ENCODE results near the gene OPCML. TPM values are rescaled to one million over a fixed set of nuclear protein-coding genes. Genes with fewer than 3 reads are reported as not detected.

Gene OPCML
- total RNA-seq, 1 donor from 2014 or later = not detected

DNA sequence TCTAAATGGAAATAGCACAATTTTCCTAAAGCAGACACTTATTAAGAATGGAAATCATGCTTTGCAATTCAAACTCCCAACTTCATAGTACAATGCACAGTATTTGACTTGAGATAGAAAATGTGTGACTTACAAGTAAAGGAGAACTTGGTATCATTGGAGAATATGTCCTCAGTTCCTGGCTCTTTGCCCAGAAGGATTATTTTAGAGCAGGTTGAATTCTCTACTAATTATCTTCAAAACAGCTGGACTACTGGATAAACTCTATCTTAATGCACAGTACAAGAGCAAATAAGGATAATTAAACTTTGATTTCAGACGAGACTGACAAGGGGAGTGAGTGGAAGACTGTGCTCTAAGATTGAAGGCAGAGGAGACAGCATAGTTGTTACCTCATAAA is 839.4 kb downstream of the OPCML start:
- no peak for DNase-seq

GRCh38 chr11:132691848-132692550 is 840.3 kb downstream of the OPCML start:
- no peak for DNase-seq

DNA sequence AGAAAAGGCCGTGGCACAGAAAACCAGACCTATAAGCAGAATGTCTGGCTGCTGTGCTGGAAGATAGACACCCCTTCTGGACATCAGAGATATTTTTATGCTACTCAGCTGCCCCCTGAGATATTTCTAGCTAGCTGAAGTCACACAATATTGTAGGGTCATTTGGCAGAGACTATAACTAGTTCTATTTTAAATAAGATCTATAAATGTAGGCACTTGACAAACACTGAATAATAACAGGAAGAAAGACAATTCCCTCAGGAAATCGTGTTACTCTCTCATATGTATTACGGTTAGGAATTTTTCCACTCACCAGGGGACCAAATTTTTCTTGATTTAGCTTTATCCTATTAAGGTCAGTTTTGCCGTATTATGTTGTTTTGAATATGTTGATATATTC is 845.4 kb downstream of the OPCML start:
- peak; percentile 54 for DNase-seq

DNA sequence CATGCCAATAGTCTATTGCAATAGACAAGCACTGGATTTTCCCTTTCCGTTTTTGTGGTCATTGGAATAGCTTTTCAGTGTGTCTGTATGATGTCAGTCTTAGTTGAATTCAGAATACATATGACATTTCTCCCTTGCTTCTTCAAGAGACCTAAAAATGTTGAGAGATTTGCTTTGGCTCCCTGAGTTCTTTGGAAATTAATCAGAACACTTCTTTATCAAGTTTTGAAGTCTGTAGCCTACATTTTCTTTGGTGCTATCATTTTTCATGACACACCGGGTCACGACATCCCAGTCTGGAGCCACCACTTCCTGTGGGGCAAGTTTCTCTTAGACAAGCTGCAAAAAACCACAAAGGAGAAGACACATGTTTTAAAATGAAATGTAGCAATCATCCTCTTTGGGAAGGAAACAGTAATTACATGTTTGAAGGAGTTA is 847.1 kb downstream of the OPCML start:
- DNase-seq = no peak

- no peak for DNase-seq
These were observed 848.7 kb downstream of the OPCML start for GRCh38 chr11:132683602-132684001.

DNA sequence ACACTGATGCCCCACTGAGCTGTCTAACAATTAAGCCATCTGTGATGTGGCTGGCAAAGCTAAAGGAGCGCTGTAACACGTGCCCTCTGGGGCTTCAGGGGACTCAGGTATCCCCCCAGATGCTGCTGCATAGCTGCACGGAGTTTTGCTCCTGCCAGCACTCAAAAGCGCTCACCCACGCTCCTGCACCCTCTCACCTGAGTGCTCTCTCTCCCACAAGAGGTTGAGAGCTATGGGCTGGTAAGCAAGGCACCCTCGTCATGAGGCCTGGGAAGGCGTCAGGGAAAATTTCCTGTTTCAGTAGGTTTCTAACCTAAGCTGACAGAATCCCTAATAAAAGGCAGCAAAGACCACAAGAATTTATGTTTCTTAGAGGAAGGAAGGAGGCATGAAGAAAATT is 850.3 kb downstream of the OPCML start:
- no peak for DNase-seq

- DNase-seq = no peak
These were observed 851.7 kb downstream of the OPCML start for GRCh38 chr11:132680584-132680983.

DNA sequence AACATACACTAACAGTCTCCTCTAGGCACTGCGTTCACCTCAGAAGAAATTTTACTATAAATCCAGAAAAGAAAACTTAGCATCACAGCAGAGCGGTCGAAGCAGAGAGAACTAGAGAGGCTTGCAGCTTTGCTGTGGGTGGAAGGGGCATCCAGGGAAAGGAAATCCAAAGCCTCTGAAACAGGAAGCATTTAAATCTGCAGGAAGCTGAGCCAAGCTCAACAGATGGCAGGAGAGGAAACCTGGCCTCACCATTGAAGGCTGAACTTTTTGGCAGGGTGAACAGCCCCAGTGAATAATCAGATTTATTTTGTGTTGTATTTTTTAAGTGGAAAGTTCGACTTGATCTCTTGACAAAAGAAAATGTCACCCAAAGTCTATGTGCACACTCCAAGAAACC is 858.1 kb downstream of the OPCML start:
- peak; percentile 81 for DNase-seq

DNA sequence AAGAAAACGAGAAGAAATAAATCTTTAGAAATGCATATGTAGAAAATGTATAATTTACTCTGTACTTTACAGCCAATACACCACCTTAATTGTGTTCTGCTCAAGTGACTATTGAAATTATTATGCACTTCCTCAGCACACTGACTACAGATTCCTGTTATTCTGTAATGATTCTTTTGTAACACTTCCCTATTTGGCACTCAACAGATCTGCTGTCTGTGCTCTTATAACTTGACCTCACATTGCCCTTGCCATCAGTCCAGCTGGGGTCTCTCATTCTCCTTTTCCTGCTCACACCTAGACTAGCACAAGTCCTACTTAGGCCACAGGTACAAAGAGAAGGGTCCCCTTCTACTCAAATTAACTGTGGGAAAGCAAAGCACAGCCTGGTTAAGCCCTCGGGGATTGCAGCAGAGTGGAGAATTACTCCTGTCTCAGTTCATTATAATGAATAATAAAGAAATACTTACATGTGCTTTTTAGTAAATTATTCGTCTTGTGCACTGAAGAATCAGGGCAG is 860.4 kb downstream of the OPCML start:
- DNase-seq = peak; percentile 37

DNA sequence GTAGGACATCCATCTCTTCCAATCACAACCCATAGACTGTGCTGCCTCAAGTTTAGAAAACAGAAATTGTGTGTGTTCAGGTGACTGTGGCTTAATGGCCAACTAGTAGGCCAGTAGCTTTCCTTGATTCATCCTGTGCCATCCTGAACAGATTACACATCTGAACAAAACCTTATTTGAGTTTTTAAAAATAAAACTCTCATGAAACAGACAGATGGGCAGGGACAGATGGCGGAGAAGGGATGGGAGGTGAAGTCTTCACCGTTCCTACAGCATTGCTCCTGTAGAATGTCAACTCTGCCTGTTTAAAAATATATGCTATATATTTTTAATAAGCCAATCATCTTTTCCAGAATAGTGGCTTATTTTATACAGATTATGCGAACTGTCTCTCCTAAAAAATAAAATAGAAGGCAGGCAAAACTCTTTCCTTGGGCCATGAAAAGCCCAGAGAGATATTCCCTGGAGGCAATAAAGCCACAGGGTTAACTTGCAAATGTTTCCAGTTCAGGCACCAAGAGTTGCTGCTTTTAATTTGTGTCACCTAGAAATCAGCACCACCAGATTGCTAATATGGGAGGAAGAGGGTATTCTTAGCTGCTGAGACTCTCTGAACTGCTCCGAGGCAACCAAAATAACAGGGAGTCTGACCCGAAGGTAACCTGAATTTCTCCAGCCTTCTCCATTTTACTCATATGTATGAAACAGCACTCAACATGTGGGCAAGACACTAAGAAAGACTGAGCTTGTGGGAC is 861.2 kb downstream of the OPCML start:
- DNase-seq = no peak

DNA sequence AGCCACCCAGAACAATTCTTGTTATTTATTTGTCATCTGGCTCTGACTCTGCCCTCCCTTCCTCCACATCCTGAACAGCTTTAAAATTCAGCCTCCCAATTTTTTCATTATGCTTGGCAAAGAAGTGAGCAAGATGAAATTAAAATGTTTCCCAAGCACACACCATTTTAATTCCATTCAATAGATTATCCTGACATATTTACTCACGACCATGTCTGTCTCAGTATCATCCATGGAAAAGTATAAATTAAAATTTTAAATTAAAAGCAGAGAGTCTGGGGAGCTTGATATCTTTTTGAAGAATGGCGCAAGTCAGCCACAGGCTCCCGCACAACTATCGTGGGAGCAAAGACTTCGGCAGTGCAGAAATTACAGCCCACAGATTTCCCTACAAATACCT is 862.4 kb downstream of the OPCML start:
- no peak for DNase-seq

DNA sequence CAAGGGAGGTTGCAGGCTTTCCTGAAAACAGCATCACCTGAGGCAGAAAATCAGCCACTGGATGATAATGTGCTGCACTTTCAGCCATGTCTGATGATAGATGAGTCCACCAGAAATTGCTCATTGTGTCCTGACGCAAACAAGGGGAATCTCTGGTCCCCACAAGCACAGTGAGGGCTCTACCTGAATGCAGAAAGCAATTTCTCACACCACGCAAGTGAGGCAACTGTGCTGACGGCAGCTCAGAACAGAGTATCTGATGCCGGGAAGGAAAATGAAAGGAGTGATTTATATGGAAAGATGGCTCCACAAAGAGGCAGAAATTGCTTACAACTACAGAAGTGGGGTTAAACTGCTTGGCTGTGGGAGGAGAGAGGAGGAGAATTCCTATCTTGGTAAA is 867.1 kb downstream of the OPCML start:
- no peak for DNase-seq

GRCh38 chr11:132658696-132659095 is 873.6 kb downstream of the OPCML start:
- DNase-seq = no peak

- no peak for DNase-seq
These were observed 874.3 kb downstream of the OPCML start for GRCh38 chr11:132658004-132658403.

DNA sequence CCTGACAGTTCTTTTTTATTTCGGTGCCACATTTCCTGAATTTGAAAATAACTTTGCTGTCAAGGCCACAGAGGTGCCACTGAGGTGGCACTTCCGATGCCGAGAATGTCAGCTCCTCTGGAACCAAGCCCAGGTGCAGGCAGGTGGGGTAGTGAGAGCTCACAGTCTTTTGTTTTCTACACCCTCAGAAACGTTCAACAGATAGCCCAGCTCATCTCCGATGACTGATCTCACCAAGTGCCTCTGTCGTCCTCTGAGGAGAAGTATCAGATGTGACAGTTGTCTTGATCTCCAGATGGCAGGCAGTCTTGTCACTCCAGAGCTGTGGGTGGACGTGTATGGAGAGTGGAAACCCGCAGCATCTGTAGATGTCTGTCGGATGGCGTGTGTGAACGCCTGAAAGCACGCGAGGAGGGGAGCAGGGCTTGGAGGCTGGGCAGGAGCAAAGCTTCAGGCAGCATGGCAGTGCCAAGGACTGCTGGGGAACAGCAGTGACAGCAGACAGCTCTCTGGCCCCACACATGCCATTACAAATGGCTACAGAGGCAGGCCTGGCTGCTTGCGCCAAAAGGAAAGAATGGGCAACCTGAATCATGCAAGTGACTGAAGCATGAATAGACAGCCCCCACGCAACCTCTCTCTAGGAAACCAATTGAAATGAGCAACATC is 877.0 kb downstream of the OPCML start:
- no peak for DNase-seq

- DNase-seq = no peak
These were observed 879.1 kb downstream of the OPCML start for GRCh38 chr11:132653237-132653636.

- no peak for DNase-seq
These were observed 881.2 kb downstream of the OPCML start for GRCh38 chr11:132650969-132651720.

GRCh38 chr11:132649277-132649676 is 883.0 kb downstream of the OPCML start:
- no peak for DNase-seq

DNA sequence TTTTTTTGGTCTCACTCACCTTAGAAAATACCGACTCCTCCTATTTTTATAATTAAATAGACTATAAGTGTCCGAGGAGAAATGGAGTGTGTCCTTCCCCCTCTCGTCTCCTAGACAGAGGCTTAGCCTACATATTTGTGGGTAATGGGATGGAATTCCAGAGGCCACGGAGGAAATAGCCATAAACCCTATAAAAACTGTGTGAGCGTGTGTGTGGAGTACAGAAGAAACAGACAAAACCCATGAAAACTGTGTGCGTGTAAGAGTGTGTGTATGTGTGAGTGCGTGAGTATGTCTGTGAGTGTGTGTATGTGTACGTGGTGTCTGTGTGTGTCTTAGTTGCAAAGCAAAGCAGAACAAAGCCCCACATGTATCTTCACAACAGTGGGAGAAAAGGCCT is 883.5 kb downstream of the OPCML start:
- DNase-seq = no peak

DNA sequence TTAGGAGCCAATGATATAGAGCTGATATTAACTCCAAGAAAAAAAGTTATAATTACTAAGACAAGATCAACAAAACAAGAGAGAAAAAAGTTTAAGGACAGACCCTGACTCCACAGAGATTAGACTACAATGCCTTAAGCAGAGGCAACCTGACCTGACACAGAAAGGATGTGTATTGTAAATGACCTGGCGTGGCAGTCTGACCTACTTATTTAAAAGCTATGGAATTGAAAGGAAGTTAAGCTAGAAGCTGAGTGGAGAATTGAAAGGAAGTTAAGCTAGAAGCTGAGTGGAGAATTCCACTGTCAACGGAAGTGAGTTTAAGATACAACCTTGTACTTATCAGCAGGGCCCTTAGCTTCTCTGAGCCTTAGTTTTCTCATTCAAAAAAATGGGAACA is 885.4 kb downstream of the OPCML start:
- peak; percentile 43 for DNase-seq

DNA sequence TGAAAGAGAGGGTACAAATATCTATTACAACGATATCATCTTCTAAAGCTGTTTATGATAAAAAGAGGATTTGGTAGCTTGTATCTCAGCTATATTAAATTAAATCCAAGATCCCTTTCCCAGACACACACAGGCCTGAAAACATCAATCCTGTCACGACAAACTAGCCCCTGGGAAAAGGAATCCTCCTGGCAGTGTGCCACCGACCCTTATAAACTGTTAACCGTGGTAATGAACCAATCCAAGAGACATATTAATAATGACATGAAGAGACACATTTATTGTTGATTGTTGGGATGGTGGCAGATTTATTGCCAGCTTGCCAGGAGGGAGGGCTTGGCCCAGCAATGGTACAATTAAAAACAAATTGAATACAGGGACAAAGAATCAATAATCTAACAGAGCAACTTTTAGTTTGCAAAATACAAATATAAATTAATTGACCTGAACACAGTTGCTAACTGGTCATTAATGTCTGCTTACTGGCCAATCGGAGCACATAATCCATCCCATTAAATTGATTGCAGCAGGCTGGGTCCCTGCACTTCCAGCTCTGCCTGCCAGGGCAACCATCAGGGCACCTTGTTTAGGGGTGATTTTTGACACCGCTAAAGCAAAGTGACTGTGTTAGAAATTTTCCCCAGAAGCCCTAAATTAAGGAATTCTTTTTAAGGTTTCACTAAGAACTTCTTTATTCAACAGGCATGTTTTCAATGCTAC is 887.6 kb downstream of the OPCML start:
- DNase-seq = no peak

GRCh38 chr11:132643239-132643638 is 889.1 kb downstream of the OPCML start:
- no peak for DNase-seq
